ENCODE results near the gene SNX2.

SNX2 gene

GRCh38 chr5:122774861-122775549 is at the start of gene SNX2:
Gene SNX2 (plus strand): TSS chr5:122775080. CDS start chr5:122775104, 24 bp downstream.
- Histone ChIP-seq H3K9me3 (ENCODE audit: control insufficient read depth, insufficient read depth, low read length) (no peaks in the 10 kb centered on the region), H3K9ac (ENCODE audit: low read depth, low read length) (peak within 1 kb of the TSS; percentile 91), H3K27me3 (ENCODE audit: control insufficient read depth, insufficient read depth, low read length) (peaks cover 3% of the 10 kb centered on the region), H3K36me3 (ENCODE audit: control insufficient read depth, insufficient read depth, low read length) (no peaks in the 10 kb centered on the region), H3K4me1 (ENCODE audit: control insufficient read depth, insufficient read depth, low read length) (no peaks in the 10 kb centered on the region), H3K4me3 (ENCODE audit: low read depth, low read length) (peak within 1 kb of the TSS; percentile 97)

GRCh38 chr5:122727112-122727541 is 47.8 kb upstream of the SNX2 start:
- Histone ChIP-seq H3K4me1 (ENCODE audit: control insufficient read depth, insufficient read depth, low read length) (no peaks in the 10 kb centered on the region), H3K27me3 (ENCODE audit: control insufficient read depth, insufficient read depth, low read length) (no peaks in the 10 kb centered on the region), H3K9ac (ENCODE audit: low read depth, low read length) (no peak overlapping the region), H3K9me3 (ENCODE audit: control insufficient read depth, insufficient read depth, low read length) (no peaks in the 10 kb centered on the region), H3K36me3 (ENCODE audit: control insufficient read depth, insufficient read depth, low read length) (no peaks in the 10 kb centered on the region), H3K4me3 (ENCODE audit: low read depth, low read length) (no peak overlapping the region)

- Histone ChIP-seq H3K4me3 (ENCODE audit: low read depth, low read length) (no peak overlapping the region), H3K9me3 (ENCODE audit: control insufficient read depth, insufficient read depth, low read length) (no peaks in the 10 kb centered on the region), H3K27me3 (ENCODE audit: control insufficient read depth, insufficient read depth, low read length) (no peaks in the 10 kb centered on the region), H3K4me1 (ENCODE audit: control insufficient read depth, insufficient read depth, low read length) (no peaks in the 10 kb centered on the region), H3K36me3 (ENCODE audit: control insufficient read depth, insufficient read depth, low read length) (no peaks in the 10 kb centered on the region), H3K9ac (ENCODE audit: low read depth, low read length) (no peak overlapping the region)
Observed at GRCh38 chr5:122730037-122730436, 44.8 kb upstream of the SNX2 start.

- Histone ChIP-seq H3K36me3 (ENCODE audit: control insufficient read depth, insufficient read depth, low read length) (no peaks in the 10 kb centered on the region), H3K9me3 (ENCODE audit: control insufficient read depth, insufficient read depth, low read length) (no peaks in the 10 kb centered on the region), H3K4me1 (ENCODE audit: control insufficient read depth, insufficient read depth, low read length) (no peaks in the 10 kb centered on the region)
Observed at GRCh38 chr5:122730456-122730855, 44.4 kb upstream of the SNX2 start.

GRCh38 chr5:122736086-122736845 is 38.6 kb upstream of the SNX2 start:
- no peaks in the 10 kb centered on the region for H3K9me3 ChIP-seq (ENCODE audit: control insufficient read depth, insufficient read depth, low read length)
- H3K9ac ChIP-seq (ENCODE audit: low read depth, low read length): no peak overlapping the region
- H3K4me1 ChIP-seq (ENCODE audit: control insufficient read depth, insufficient read depth, low read length): no peaks in the 10 kb centered on the region
- H3K36me3 ChIP-seq (ENCODE audit: control insufficient read depth, insufficient read depth, low read length): no peaks in the 10 kb centered on the region
- no peaks in the 10 kb centered on the region for H3K27me3 ChIP-seq (ENCODE audit: control insufficient read depth, insufficient read depth, low read length)
- no peak overlapping the region for H3K4me3 ChIP-seq (ENCODE audit: low read depth, low read length)

More at GRCh38 chr5:122730456-122730855, 44.4 kb upstream of the SNX2 start:
- H3K27me3 ChIP-seq (ENCODE audit: control insufficient read depth, insufficient read depth, low read length): no peaks in the 10 kb centered on the region
- H3K4me3 ChIP-seq (ENCODE audit: low read depth, low read length): no peak overlapping the region
- H3K9ac ChIP-seq (ENCODE audit: low read depth, low read length): no peak overlapping the region

GRCh38 chr5:122738088-122738487 is 36.8 kb upstream of the SNX2 start:
- H3K27me3 ChIP-seq (ENCODE audit: control insufficient read depth, insufficient read depth, low read length): no peaks in the 10 kb centered on the region
- H3K9me3 ChIP-seq (ENCODE audit: control insufficient read depth, insufficient read depth, low read length): no peaks in the 10 kb centered on the region
- no peaks in the 10 kb centered on the region for H3K36me3 ChIP-seq (ENCODE audit: control insufficient read depth, insufficient read depth, low read length)
- H3K9ac ChIP-seq (ENCODE audit: low read depth, low read length): no peak overlapping the region
- H3K4me3 ChIP-seq (ENCODE audit: low read depth, low read length): no peak overlapping the region
- H3K4me1 ChIP-seq (ENCODE audit: control insufficient read depth, insufficient read depth, low read length): no peaks in the 10 kb centered on the region

GRCh38 chr5:122741681-122742080 is 33.2 kb upstream of the SNX2 start:
- no peak overlapping the region for H3K4me3 ChIP-seq (ENCODE audit: low read depth, low read length)
- no peaks in the 10 kb centered on the region for H3K36me3 ChIP-seq (ENCODE audit: control insufficient read depth, insufficient read depth, low read length)
- no peaks in the 10 kb centered on the region for H3K9me3 ChIP-seq (ENCODE audit: control insufficient read depth, insufficient read depth, low read length)
- H3K4me1 ChIP-seq (ENCODE audit: control insufficient read depth, insufficient read depth, low read length): no peaks in the 10 kb centered on the region
- H3K9ac ChIP-seq (ENCODE audit: low read depth, low read length): no peak overlapping the region
- no peaks in the 10 kb centered on the region for H3K27me3 ChIP-seq (ENCODE audit: control insufficient read depth, insufficient read depth, low read length)

- Histone ChIP-seq H3K9ac (ENCODE audit: low read depth, low read length) (no peak overlapping the region), H3K36me3 (ENCODE audit: control insufficient read depth, insufficient read depth, low read length) (no peaks in the 10 kb centered on the region), H3K9me3 (ENCODE audit: control insufficient read depth, insufficient read depth, low read length) (no peaks in the 10 kb centered on the region), H3K27me3 (ENCODE audit: control insufficient read depth, insufficient read depth, low read length) (no peaks in the 10 kb centered on the region), H3K4me3 (ENCODE audit: low read depth, low read length) (no peak overlapping the region), H3K4me1 (ENCODE audit: control insufficient read depth, insufficient read depth, low read length) (no peaks in the 10 kb centered on the region)
Observed at GRCh38 chr5:122743261-122743660, 31.6 kb upstream of the SNX2 start.

- no peaks in the 10 kb centered on the region for H3K4me1 ChIP-seq (ENCODE audit: control insufficient read depth, insufficient read depth, low read length)
- H3K4me3 ChIP-seq (ENCODE audit: low read depth, low read length): no peak overlapping the region
- no peak overlapping the region for H3K9ac ChIP-seq (ENCODE audit: low read depth, low read length)
- no peaks in the 10 kb centered on the region for H3K27me3 ChIP-seq (ENCODE audit: control insufficient read depth, insufficient read depth, low read length)
- H3K9me3 ChIP-seq (ENCODE audit: control insufficient read depth, insufficient read depth, low read length): no peaks in the 10 kb centered on the region
- H3K36me3 ChIP-seq (ENCODE audit: control insufficient read depth, insufficient read depth, low read length): no peaks in the 10 kb centered on the region
Observed at GRCh38 chr5:122745597-122745996, 29.3 kb upstream of the SNX2 start.

- H3K27me3 ChIP-seq (ENCODE audit: control insufficient read depth, insufficient read depth, low read length): no peaks in the 10 kb centered on the region
- H3K4me3 ChIP-seq (ENCODE audit: low read depth, low read length): no peak overlapping the region
- H3K9me3 ChIP-seq (ENCODE audit: control insufficient read depth, insufficient read depth, low read length): no peaks in the 10 kb centered on the region
- H3K4me1 ChIP-seq (ENCODE audit: control insufficient read depth, insufficient read depth, low read length): peaks cover 4% of the 10 kb centered on the region
- no peak overlapping the region for H3K9ac ChIP-seq (ENCODE audit: low read depth, low read length)
- no peaks in the 10 kb centered on the region for H3K36me3 ChIP-seq (ENCODE audit: control insufficient read depth, insufficient read depth, low read length)
Observed at GRCh38 chr5:122749886-122750285, 25.0 kb upstream of the SNX2 start.

- Histone ChIP-seq H3K9ac (ENCODE audit: low read depth, low read length) (no peak overlapping the region), H3K9me3 (ENCODE audit: control insufficient read depth, insufficient read depth, low read length) (no peaks in the 10 kb centered on the region), H3K27me3 (ENCODE audit: control insufficient read depth, insufficient read depth, low read length) (no peaks in the 10 kb centered on the region), H3K4me1 (ENCODE audit: control insufficient read depth, insufficient read depth, low read length) (peaks cover 4% of the 10 kb centered on the region), H3K36me3 (ENCODE audit: control insufficient read depth, insufficient read depth, low read length) (no peaks in the 10 kb centered on the region), H3K4me3 (ENCODE audit: low read depth, low read length) (no peak overlapping the region)
Observed at GRCh38 chr5:122751293-122751782, 23.5 kb upstream of the SNX2 start.

GRCh38 chr5:122753500-122753899 is 21.4 kb upstream of the SNX2 start:
- H3K9me3 ChIP-seq (ENCODE audit: control insufficient read depth, insufficient read depth, low read length): no peaks in the 10 kb centered on the region
- H3K4me3 ChIP-seq (ENCODE audit: low read depth, low read length): no peak overlapping the region
- H3K36me3 ChIP-seq (ENCODE audit: control insufficient read depth, insufficient read depth, low read length): no peaks in the 10 kb centered on the region
- no peaks in the 10 kb centered on the region for H3K27me3 ChIP-seq (ENCODE audit: control insufficient read depth, insufficient read depth, low read length)
- H3K9ac ChIP-seq (ENCODE audit: low read depth, low read length): no peak overlapping the region
- peaks cover 4% of the 10 kb centered on the region for H3K4me1 ChIP-seq (ENCODE audit: control insufficient read depth, insufficient read depth, low read length)
